T47D (cell line): ENCODE results near the gene ORAI3.

Experiments
- DNase-seq, 2 experiments: peaks; one replicate each; pipeline versions ENCODE4 v3.0.0 to v3.0.0-alpha.2; 2011 to 2012; ENCODE audit warnings: low read depth in 1 of 2, low spot score in 1 of 2
- JUND ChIP-seq: IDR thresholded peaks from 2 replicates; pipeline ENCODE4 v1.6.1; 2012; ENCODE audit warnings: low read depth
- in situ Hi-C: cut with HindIII; loops from 2 replicates; pipeline ENCODE4 v1.10.0; 2016; ENCODE audit warnings: low sequenced_read_pairs, low pct_unique_long_range_greater_than_20kb

The ORAI3 gene

DNA sequence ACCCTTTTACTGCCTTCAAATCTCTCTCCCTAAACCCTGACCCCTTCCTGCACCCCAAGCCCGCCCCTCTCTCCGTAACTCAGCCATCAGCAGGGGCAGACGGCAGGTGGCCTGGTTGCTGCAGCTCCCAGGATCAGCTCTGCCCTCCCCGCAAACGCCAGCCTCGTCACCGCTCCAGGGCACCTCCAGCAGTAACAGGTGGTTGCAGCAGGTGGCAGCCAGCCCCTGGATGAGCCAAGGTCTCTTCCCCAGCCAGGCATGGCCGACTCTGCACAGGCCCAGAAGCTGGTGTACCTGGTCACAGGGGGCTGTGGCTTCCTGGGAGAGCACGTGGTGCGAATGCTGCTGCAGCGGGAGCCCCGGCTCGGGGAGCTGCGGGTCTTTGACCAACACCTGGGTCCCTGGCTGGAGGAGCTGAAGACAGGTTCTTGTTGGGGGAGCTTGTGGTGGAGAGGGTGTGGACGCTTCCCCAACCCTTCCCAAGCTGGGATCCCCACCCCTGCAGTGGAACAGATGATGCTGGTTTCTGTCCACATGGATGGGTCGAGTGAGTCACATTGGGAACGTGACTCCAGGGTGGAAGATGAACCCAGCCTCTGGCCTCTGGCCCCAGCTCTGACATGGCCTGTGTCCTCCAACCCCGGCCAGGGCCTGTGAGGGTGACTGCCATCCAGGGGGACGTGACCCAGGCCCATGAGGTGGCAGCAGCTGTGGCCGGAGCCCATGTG lies 36.7 kb downstream of the ORAI3 start:
- TF ChIP-seq JUND, result no peak
- in situ Hi-C loops, result no loop called here
- peak; percentile 91 to 97 for DNase-seq

DNA sequence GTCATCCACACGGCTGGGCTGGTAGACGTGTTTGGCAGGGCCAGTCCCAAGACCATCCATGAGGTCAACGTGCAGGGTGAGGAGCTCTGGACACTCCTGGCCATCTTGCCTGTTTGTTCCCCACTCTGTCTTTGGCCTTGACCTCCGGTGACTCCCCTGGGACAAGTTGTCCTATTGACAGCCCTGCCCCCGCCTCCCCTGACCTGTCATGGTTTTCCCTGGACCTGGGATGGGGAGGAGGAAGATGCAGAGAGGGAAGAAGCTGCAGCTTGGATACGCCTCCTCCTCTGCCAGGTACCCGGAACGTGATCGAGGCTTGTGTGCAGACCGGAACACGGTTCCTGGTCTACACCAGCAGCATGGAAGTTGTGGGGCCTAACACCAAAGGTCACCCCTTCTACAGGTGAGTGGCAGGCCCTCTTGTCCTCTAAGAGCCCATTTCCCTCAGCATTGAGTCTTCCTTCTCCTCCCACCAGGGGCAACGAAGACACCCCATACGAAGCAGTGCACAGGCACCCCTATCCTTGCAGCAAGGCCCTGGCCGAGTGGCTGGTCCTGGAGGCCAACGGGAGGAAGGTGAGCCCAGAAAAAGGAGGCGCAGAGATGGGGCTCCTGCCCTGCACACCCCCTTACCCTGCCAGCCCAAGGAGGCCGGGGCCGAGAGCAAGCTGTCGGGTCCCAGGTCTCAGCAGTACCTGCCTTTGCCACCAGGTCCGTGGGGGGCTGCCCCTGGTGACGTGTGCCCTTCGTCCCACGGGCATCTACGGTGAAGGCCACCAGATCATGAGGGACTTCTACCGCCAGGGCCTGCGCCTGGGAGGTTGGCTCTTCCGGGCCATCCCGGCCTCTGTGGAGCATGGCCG lies 37.5 kb downstream of the ORAI3 start:
- TF ChIP-seq JUND, result no peak
- in situ Hi-C loops, result no loop called here
- DNase-seq, result no peak

DNA sequence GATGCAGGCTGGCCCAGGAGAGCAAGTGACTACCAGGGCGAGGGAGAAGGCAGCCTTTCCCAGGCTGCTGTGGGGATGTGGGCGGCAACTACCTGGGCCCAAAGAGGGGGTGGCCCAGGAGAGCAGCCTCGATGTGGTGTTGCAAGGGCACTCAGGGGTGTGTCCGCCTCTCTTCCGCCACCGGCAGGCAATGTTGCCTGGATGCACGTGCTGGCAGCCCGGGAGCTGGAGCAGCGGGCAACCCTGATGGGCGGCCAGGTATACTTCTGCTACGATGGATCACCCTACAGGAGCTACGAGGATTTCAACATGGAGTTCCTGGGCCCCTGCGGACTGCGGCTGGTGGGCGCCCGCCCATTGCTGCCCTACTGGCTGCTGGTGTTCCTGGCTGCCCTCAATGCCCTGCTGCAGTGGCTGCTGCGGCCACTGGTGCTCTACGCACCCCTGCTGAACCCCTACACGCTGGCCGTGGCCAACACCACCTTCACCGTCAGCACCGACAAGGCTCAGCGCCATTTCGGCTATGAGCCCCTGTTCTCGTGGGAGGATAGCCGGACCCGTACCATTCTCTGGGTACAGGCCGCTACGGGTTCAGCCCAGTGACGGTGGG lies 38.8 kb downstream of the ORAI3 start:
- DNase-seq, result no peak
- TF ChIP-seq JUND, result no peak
- in situ Hi-C loops, result no loop called here

DNA sequence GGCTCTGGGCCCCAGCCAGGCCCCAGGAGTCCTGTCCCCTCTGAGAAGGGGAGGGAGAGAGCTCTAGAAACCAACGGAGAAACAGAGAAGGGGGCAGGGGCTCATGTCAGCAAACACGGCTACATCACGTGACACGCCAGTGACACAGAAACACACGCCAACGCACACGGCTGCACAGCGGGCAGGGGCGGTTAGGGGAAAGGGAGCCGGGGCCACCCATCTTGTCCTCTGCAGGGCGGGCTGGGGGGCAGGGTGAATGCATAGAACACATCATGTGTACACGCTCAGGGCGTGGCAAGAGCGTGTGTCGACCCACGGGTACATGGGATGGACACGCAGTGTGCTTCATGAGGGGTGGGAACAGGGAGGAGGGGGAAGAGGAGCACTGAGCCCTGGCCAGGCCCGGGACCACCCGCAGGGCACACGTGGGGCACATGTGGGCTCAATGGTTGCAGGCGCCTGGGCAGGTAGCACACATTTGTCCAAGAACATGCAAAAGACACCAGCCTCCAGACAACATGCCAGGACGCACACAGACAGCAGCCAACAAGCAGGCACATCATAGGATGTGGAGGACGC lies 40.7 kb downstream of the ORAI3 start:
- in situ Hi-C loops, result no loop called here
- TF ChIP-seq JUND, result no peak
- no peak for DNase-seq

DNA sequence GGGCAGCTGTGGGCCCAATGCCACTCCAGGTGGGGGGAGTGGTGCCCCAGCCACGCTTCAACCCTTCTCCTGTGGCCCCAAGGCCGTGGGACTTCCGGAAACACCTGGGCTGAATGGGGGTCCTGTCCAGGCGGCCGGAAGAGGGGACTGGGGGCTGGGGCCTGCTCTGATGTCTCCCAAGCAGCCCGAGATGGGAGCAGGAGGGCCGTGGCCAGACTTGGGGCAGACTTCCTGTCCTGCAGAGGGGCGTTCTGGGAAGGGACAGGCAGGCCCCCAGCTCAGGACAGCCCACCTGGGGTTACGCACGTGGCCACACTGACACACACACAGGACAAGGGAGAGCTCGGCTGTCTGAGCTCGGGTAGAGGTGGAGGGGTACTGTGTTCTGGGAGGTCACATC lies 41.2 kb downstream of the ORAI3 start:
- DNase-seq, result no peak
- in situ Hi-C loops, result no loop called here
- TF ChIP-seq JUND, result no peak

DNA sequence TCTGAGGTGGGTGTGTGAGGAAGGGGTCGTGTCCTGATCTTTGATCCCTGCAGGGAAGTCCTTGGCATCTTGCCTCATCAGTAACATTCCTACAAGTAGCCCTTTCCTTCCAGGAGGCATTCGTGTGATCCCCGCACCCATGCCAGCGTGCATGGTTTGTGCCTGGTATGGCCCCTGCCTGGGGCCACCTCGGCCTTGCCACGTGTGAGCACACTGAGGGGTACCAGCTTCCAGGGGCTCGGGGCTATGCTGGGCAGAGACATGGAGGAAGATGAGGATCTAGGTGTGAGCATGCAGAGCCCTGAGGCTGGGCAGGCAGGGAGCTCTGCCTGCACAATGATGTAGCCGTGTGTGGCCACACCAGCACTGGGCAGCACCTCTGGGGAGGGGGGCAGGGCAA lies 42.2 kb downstream of the ORAI3 start:
- in situ Hi-C loops, result no loop called here
- TF ChIP-seq JUND, result no peak
- DNase-seq, result no peak

DNA sequence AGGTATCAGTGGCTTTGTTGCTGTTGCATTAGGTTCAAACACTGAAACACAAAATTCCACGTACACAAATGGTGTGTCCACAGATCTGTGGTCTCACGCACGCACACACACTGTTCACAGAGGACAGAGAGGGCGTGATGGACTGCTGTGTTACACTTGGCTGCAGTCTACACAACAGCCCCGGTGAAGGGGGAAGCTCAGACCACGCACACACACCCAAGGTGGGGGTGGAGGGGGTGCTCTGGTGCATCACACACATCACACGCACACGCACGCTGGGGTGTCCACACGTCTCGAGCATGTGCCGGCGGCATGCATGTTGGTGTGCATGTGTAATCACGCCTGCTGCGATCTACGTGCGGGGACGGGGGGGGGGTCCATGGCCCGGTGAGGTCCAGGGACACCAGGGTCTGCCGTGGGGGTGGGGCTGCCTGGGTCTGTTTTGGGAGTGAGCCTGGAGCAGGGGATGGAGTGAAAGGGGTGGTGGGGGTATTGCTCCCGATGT lies 43.5 kb downstream of the ORAI3 start:
- in situ Hi-C loops, result no loop called here
- DNase-seq, result no peak
- TF ChIP-seq JUND, result no peak

DNA sequence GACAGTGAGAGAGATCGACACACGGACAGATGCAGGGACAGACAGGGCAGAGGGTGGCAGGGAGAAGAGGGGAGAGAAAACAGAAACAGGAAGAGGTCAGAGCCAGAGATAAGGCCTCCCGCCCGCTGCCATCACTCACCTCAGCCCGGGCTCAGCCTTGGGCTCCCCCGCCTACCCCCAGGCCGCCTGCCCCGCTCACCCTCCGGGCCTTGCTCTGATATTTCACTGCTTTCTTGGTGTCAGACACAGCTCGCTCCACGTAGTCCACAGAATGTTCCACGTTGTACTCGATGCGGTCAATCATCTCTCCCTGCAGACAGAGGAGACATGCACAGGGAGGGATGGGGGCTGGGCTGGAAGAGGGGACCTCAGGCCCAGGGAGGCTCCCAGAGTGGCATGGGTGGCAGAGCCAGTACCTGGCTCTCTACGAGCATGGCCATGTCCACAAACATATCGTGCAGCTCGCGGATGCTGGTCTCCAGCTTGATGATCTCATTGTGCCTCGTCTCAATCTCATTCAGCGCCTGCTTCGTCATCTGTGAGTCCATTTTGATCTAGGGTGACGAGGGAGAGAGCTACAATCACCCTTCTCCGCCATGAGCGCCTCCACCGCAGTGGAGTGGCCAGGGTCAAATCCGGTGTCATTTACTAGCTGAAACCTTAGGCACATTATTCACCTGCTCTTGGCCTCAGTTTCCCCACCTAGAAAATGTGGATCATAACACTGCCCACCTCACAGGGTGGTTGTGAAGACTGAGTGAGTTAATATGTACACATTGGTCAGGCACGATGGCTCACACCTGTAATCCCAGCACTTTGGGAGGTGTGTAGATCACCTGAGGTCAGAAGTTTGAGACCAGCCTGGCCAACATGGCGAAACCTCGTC lies 44.3 kb downstream of the ORAI3 start:
- in situ Hi-C loops, result no loop called here
- DNase-seq, result no peak
- TF ChIP-seq JUND, result no peak

DNA sequence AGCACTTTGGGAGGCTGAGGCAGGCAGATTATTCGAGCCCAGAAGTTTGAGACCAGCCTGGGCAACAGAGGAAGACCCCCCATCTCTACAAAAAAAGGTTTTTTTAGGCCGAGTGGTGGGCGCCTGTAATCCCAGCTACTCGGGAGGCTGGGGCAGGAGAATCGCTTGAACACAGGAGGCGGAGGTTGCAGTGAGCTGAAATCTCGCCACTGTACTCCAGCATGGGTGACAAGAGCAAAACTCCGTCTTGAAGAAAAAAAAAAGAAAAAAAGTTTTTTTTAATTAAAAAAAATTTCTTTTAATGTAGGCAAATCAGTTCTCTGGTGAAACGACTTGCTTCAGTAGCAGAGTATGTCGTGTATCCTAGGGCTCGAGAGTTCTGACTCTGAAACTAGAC lies 47.1 kb downstream of the ORAI3 start:
- DNase-seq, result no peak
- in situ Hi-C loops, result no loop called here

DNA sequence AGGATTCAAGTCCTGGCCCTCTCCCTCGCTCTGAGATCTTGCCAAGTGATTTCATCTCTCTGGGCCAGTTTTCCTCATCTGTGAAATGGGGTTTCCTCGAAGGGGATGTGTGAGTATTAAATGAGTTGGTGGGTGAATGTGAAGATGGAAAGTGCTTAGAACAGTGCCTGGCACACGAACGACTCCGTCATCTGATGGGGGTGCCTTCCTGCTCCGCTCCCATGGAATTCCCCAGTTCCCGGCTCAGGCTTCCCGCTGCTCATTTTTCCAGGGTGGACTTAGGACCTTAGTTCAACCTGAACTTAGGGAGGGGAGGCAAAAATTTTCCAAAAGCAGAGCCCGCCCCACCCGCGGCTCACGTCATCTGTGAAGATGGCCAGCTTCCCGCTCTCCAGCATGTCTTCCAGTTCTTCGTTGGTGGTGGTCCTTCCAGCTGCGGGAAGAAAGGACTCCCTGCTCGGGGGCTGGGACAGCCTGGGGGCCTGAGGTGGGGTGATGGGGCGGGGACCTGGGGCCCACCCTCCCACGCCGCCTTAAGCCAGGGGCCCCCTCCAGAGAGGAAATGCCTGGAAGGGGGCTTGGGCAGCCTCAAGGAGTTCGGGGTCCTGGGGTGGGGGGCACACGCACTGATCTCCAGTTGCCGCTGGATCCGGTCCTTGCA lies 47.6 kb downstream of the ORAI3 start:
- DNase-seq, result no peak
- no peak for TF ChIP-seq JUND
- in situ Hi-C loops, result no loop called here

More for the DNA sequence above, 47.1 kb downstream of the ORAI3 start:
- no peak for TF ChIP-seq JUND

DNA sequence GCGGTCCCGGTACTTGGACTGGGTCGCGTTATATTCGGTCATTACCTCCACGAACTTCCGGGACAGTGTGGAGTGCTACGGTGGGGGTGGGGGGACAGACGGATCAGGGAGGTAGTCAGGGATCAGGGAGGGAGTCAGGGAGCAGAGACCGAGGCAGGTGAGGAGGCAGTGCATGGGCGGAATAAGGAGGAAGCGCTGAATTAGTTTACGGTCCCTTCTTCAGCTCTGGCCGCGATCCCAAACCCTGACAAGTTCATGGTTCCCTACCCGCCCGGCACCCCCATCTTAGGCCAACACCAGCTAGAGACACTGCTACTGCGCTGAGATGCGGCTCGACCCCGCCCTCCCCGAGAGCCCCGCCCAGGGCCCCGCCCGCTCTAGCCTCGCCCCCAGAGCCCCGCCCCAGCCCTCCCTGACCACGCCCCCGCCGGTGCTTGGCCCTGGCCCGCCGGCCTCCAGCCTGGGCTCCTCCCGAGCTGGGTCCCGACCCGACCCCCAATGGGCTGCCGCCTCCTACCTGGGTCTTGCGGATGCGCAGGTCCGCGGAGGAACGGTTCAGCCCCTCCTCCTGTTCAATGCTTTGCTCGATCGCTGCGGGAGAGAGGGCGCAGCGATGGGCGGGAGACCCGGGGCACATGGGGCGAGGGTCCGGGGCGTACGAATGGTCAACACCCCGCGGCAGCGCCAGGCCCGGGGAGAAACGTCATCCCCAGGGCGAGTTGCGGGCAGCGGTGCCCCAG lies 48.3 kb downstream of the ORAI3 start:
- in situ Hi-C loops, result no loop called here
- TF ChIP-seq JUND, result no peak
- peak; percentile 85 to 94 for DNase-seq
